ENCODE data around the gene NUP85.
A peak's percentile ranks its signal among the peaks of the same experiment; 100 is the strongest.

NUP85 gene

GRCh38 chr17:75242461-75243042 lies 37.1 kb downstream of the NUP85 start:
- Histone ChIP-seq H3K27me3 (no peaks in the 10 kb centered on the region), H3K4me1 (peaks cover 0 to 4% (median 0%) of the 10 kb centered on the region in 4 donors), H3K9me3 (no peaks in the 10 kb centered on the region), H3K36me3 (peaks cover 76 to 91% (median 87%) of the 10 kb centered on the region in 3 donors), H3K27ac (no peak overlapping the region), H3K4me3 (no peak overlapping the region)
- intact Hi-C loops (cut with DNase I; ENCODE audit: low total_unique reads): no loop called here
- TF ChIP-seq CTCF (IDR thresholded peaks at IDR 0.05): no peak
- DNase-seq: no peak

DNA sequence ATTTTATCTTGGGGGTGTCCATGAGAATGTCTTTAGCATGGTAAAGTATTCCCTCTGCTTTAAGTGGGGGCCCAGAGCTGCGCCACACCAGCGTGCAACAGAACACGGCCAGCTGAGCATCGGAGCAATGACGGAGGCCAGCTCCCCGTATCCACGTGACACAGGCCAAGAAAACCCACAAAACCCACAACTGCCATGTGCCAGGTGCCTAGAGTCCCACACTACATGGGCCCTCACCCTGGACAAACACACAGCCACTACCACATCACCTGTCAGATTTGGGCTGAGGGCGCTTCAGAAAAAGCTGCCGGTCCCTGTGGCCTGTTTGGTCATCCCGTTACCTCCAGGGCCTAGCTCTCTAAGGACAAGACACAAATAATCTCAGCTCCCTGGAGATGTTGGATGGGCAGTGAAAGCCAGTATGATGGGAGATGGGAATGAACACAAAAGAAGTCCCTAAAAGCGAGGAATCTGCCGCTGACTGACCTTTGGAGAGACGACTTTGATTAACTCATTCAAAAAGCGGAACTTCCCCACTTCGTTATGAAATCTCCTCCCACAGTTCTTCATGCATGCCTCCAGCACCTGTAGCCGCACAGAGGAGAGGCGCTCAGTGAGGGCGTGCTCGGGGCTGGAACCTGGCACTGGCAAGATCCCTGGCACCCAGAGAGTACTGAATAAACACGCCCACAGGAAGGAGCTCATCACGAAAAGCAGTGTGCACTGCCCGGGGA lies 38.8 kb downstream of the NUP85 start:
- H3K36me3 ChIP-seq: peaks cover 61 to 73% (median 72%) of the 10 kb centered on the region in 3 donors
- no peak for DNase-seq
- no peak for TF ChIP-seq CTCF (IDR thresholded peaks at IDR 0.05)
- H3K27me3 ChIP-seq: no peaks in the 10 kb centered on the region
- H3K27ac ChIP-seq: no peak overlapping the region
- no peak overlapping the region for H3K4me3 ChIP-seq
- no peaks in the 10 kb centered on the region for H3K9me3 ChIP-seq
- H3K4me1 ChIP-seq: peaks cover 0 to 9% (median 1%) of the 10 kb centered on the region in 4 donors
- intact Hi-C loops (cut with DNase I; ENCODE audit: low total_unique reads): no loop called here

GRCh38 chr17:75245011-75245410 lies 39.5 kb downstream of the NUP85 start:
- intact Hi-C loops (cut with DNase I; ENCODE audit: low total_unique reads): no loop called here

GRCh38 chr17:75246404-75246803 lies 40.9 kb downstream of the NUP85 start:
- DNase-seq: no peak
- Histone ChIP-seq H3K27ac (no peak overlapping the region), H3K27me3 (no peaks in the 10 kb centered on the region), H3K36me3 (peaks cover 48 to 52% (median 51%) of the 10 kb centered on the region in 3 donors), H3K4me3 (no peak overlapping the region), H3K4me1 (peaks cover 0 to 24% (median 12%) of the 10 kb centered on the region in 4 donors), H3K9me3 (no peaks in the 10 kb centered on the region)
- TF ChIP-seq CTCF (IDR thresholded peaks at IDR 0.05): no peak
- intact Hi-C loops (cut with DNase I; ENCODE audit: low total_unique reads): no loop called here

More at GRCh38 chr17:75245011-75245410, 39.5 kb downstream of the NUP85 start:
- no peak overlapping the region for H3K27ac ChIP-seq
- H3K27me3 ChIP-seq: no peaks in the 10 kb centered on the region
- H3K36me3 ChIP-seq: peaks cover 54 to 66% (median 65%) of the 10 kb centered on the region in 3 donors
- DNase-seq: no peak
- H3K4me1 ChIP-seq: peaks cover 0 to 16% (median 8%) of the 10 kb centered on the region in 4 donors
- no peak for TF ChIP-seq CTCF (IDR thresholded peaks at IDR 0.05)
- no peak overlapping the region for H3K4me3 ChIP-seq
- H3K9me3 ChIP-seq: no peaks in the 10 kb centered on the region

DNA sequence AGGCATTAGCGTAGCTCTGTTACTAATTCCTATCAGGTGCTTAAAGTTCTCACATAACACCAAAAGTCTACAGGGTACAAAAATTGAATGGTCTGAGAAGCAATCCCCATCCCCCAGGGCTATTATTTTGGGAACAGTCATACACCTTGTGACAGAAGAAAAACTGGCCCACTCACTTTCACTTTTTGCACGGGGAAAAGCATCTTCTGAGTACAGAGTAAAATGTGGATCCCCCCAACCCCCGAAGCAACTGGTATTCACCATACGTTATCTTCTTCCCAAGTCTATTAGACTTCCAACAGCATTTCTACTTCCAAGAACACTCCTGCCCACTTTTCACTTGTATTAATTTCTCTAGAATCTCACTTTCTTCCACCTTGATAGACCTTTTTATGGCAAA lies 44.1 kb downstream of the NUP85 start:
- H3K9me3 ChIP-seq: no peaks in the 10 kb centered on the region
- H3K27ac ChIP-seq: peak overlapping the region; percentile 69 to 73
- H3K27me3 ChIP-seq: no peaks in the 10 kb centered on the region
- TF ChIP-seq CTCF (IDR thresholded peaks at IDR 0.05): no peak
- H3K36me3 ChIP-seq: peaks cover 20 to 21% (median 21%) of the 10 kb centered on the region in 3 donors
- peak overlapping the region in 1 of 2 donors; percentile 40 for H3K4me3 ChIP-seq
- intact Hi-C loops (cut with DNase I; ENCODE audit: low total_unique reads): no loop called here
- H3K4me1 ChIP-seq: peaks cover 0 to 24% (median 12%) of the 10 kb centered on the region in 4 donors
- DNase-seq: no peak
